Prostate gland (tissue), 2 donors: Measurements from ENCODE around the gene RTCA.

Experiments
- CTCF ChIP-seq, 4 experiments: fragments of 200-600 bp in 2 of 4; fragments of 450-650 bp in 2 of 4; sonication (generic) in 2 of 4; IDR thresholded peaks; 1 replicate in 3 of 4; 2 replicates in 1 of 4; pipeline ENCODE4 v1.5.1; 2016 to 2019; ENCODE audit warnings: antibody characterized with exemption in 4 of 4, mild to moderate bottlenecking in 2 of 4, moderate library complexity in 2 of 4
- POLR2A ChIP-seq: fragments of 450-650 bp; IDR thresholded peaks from one replicate; pipeline ENCODE4 v1.6.1; 2016; ENCODE audit warnings: antibody characterized with exemption, mild to moderate bottlenecking
- POLR2AphosphoS5 ChIP-seq: sonication (generic); formaldehyde crosslinking; IDR thresholded peaks from one replicate; pipeline ENCODE4 v1.6.1; 2017; ENCODE audit warnings: antibody characterized with exemption

GRCh38 chr1:100321506-100321905 is 55.5 kb downstream of the RTCA start:
- TF ChIP-seq CTCF (IDR thresholded peaks at IDR 0.05) (no peak), POLR2A (no peak), POLR2AphosphoS5 (no peak)
